Muscle layer of colon (tissue), 2 donors: Measurements from ENCODE around the gene EPX.

Source experiments
- H3K27ac ChIP-seq: one replicate; pipeline ENCODE4 v1.7.0; 2013; ENCODE audit warnings: low read depth, mild to moderate bottlenecking, low read length, moderate library complexity
- H3K27me3 ChIP-seq, 2 donors: one replicate each; pipeline ENCODE4 v1.7.0; 2013; ENCODE audit warnings: low read length in 2 of 2, mild to moderate bottlenecking in 2 of 2; ENCODE audit not compliant: insufficient read depth in 2 of 2, control insufficient read depth in 1 of 2
- H3K36me3 ChIP-seq: one replicate; pipeline ENCODE4 v1.7.0; 2013; ENCODE audit warnings: mild to moderate bottlenecking, low read length; ENCODE audit not compliant: insufficient read depth
- H3K4me1 ChIP-seq: one replicate; pipeline ENCODE4 v1.7.0; 2013; ENCODE audit warnings: mild to moderate bottlenecking, low read length; ENCODE audit not compliant: insufficient read depth
- H3K4me3 ChIP-seq, 2 donors: one replicate each; pipeline ENCODE4 v1.7.0; 2013; ENCODE audit warnings: low read length in 2 of 2, low read depth in 1 of 2, mild to moderate bottlenecking in 1 of 2, moderate library complexity in 1 of 2
- H3K9ac ChIP-seq: one replicate; pipeline ENCODE4 v1.7.0; 2013; ENCODE audit warnings: low read length
- H3K9me3 ChIP-seq: one replicate; pipeline ENCODE4 v1.7.0; 2013; ENCODE audit warnings: mild to moderate bottlenecking, low read length
- donor health status: abdominal sarcoma.
- donor health status: Adenocarcinoma of cecum.

The EPX gene

GRCh38 chr17:58165981-58166380 is 26.5 kb upstream of the EPX start:
- no peaks in the 10 kb centered on the region for H3K36me3 ChIP-seq
- H3K27me3 ChIP-seq = peaks cover 0 to 5% of the 10 kb centered on the region in 2 donors
- H3K9me3 ChIP-seq = no peaks in the 10 kb centered on the region
- H3K27ac ChIP-seq = no peak overlapping the region
- no peak overlapping the region for H3K9ac ChIP-seq
- no peaks in the 10 kb centered on the region for H3K4me1 ChIP-seq
- H3K4me3 ChIP-seq = no peak overlapping the region

GRCh38 chr17:58166682-58167081 is 25.8 kb upstream of the EPX start, which contains the start of gene OR4D2:
Gene OR4D2, plus strand, starts transcription at chr17:58166982. Its CDS starts 2,674 bp downstream, at chr17:58169656.
- peaks cover 0 to 5% of the 10 kb centered on the region in 2 donors for H3K27me3 ChIP-seq

GRCh38 chr17:58170622-58171021 is 21.9 kb upstream of the EPX start:
- no peak overlapping the region for H3K4me3 ChIP-seq
- H3K27me3 ChIP-seq = peaks cover 0 to 5% of the 10 kb centered on the region in 2 donors
- H3K9ac ChIP-seq = no peak overlapping the region
- no peak overlapping the region for H3K27ac ChIP-seq
- H3K36me3 ChIP-seq = no peaks in the 10 kb centered on the region
- H3K9me3 ChIP-seq = no peaks in the 10 kb centered on the region
- no peaks in the 10 kb centered on the region for H3K4me1 ChIP-seq

More at GRCh38 chr17:58166682-58167081, 25.8 kb upstream of the EPX start, which contains the start of gene OR4D2:
- Histone ChIP-seq H3K4me3 (no peak within 1 kb of the TSS), H3K9ac (no peak within 1 kb of the TSS), H3K4me1 (no peaks in the 10 kb centered on the region), H3K36me3 (no peaks in the 10 kb centered on the region), H3K9me3 (no peaks in the 10 kb centered on the region), H3K27ac (no peak within 1 kb of the TSS)

GRCh38 chr17:58172369-58173071 is 20.0 kb upstream of the EPX start:
- H3K27ac ChIP-seq = no peak overlapping the region
- H3K4me3 ChIP-seq = no peak overlapping the region
- peaks cover 0 to 5% of the 10 kb centered on the region in 2 donors for H3K27me3 ChIP-seq
- no peaks in the 10 kb centered on the region for H3K9me3 ChIP-seq
- no peaks in the 10 kb centered on the region for H3K36me3 ChIP-seq
- no peaks in the 10 kb centered on the region for H3K4me1 ChIP-seq
- no peak overlapping the region for H3K9ac ChIP-seq

- Histone ChIP-seq H3K4me3 (no peak overlapping the region), H3K27ac (no peak overlapping the region), H3K4me1 (no peaks in the 10 kb centered on the region), H3K27me3 (no peaks in the 10 kb centered on the region), H3K36me3 (no peaks in the 10 kb centered on the region), H3K9me3 (no peaks in the 10 kb centered on the region), H3K9ac (no peak overlapping the region)
These were observed 17.7 kb upstream of the EPX start for GRCh38 chr17:58174871-58175270.

GRCh38 chr17:58176200-58176599 is 16.3 kb upstream of the EPX start:
- Histone ChIP-seq H3K27ac (no peak overlapping the region), H3K4me3 (no peak overlapping the region), H3K9me3 (no peaks in the 10 kb centered on the region), H3K4me1 (no peaks in the 10 kb centered on the region), H3K36me3 (no peaks in the 10 kb centered on the region), H3K9ac (no peak overlapping the region), H3K27me3 (no peaks in the 10 kb centered on the region)

- Histone ChIP-seq H3K27me3 (no peaks in the 10 kb centered on the region), H3K36me3 (no peaks in the 10 kb centered on the region), H3K9ac (no peak overlapping the region), H3K4me3 (no peak overlapping the region), H3K27ac (no peak overlapping the region), H3K4me1 (no peaks in the 10 kb centered on the region), H3K9me3 (no peaks in the 10 kb centered on the region)
These were observed 10.7 kb upstream of the EPX start for GRCh38 chr17:58181796-58182195.

GRCh38 chr17:58183514-58183913 is 9.0 kb upstream of the EPX start:
- H3K27ac ChIP-seq = no peak overlapping the region
- no peaks in the 10 kb centered on the region for H3K9me3 ChIP-seq
- no peaks in the 10 kb centered on the region for H3K4me1 ChIP-seq
- H3K27me3 ChIP-seq = no peaks in the 10 kb centered on the region
- no peak overlapping the region for H3K9ac ChIP-seq
- no peaks in the 10 kb centered on the region for H3K36me3 ChIP-seq
- no peak overlapping the region for H3K4me3 ChIP-seq

- H3K27ac ChIP-seq = no peak overlapping the region
- no peaks in the 10 kb centered on the region for H3K4me1 ChIP-seq
- no peak overlapping the region for H3K9ac ChIP-seq
- H3K36me3 ChIP-seq = no peaks in the 10 kb centered on the region
- no peak overlapping the region for H3K4me3 ChIP-seq
- no peaks in the 10 kb centered on the region for H3K9me3 ChIP-seq
- H3K27me3 ChIP-seq = no peaks in the 10 kb centered on the region
These were observed 8.1 kb upstream of the EPX start for GRCh38 chr17:58184308-58184985.

GRCh38 chr17:58184986-58185761 is 7.4 kb upstream of the EPX start:
- Histone ChIP-seq H3K27ac (no peak overlapping the region), H3K9ac (no peak overlapping the region), H3K36me3 (no peaks in the 10 kb centered on the region), H3K9me3 (no peaks in the 10 kb centered on the region), H3K4me3 (no peak overlapping the region), H3K4me1 (no peaks in the 10 kb centered on the region), H3K27me3 (peaks cover 0 to 6% of the 10 kb centered on the region in 2 donors)

- Histone ChIP-seq H3K27ac (no peak overlapping the region), H3K9me3 (no peaks in the 10 kb centered on the region), H3K4me1 (no peaks in the 10 kb centered on the region), H3K4me3 (no peak overlapping the region), H3K27me3 (peaks cover 0 to 16% of the 10 kb centered on the region in 2 donors), H3K36me3 (no peaks in the 10 kb centered on the region), H3K9ac (no peak overlapping the region)
These were observed 5.9 kb upstream of the EPX start for GRCh38 chr17:58186591-58186990.
